HCT116 (cell line): ENCODE results near the gene LY86. TPM values are rescaled to one million over a fixed set of nuclear protein-coding genes. Genes with fewer than 3 reads are reported as not detected.

ENCODE experiments used
- ATAC-seq: fragments of 200-7000 bp; cut with Tn5 transposase; 2 replicates; pipeline ENCODE4 v1.9.1; 2020; ENCODE audit warnings: mild to moderate bottlenecking, moderate library complexity
- BruUV-seq: library from RNA; stranded (reverse); fragments of 400-500 nt; replicated peaks from 2 replicates; lab custom pipeline; 2021; lab: Mats Ljungman, UMichigan
- CTCF ChIA-PET: fragments of 300-600 bp; sonication (Branson Sonifier 250); formaldehyde crosslinking; loops from one replicate; lab custom pipeline; 2021; ENCODE audit warnings: antibody characterized with exemption; lab: Charles Lee
- POLR2A ChIA-PET: fragments of 300-600, 350-600 bp; sonication (Branson Sonifier 250); formaldehyde crosslinking; loops from one replicate; lab custom pipeline; 2021; ENCODE audit warnings: antibody characterized with exemption; lab: Charles Lee
- RAD21 ChIA-PET, 2 experiments: fragments of 300-600 bp; sonication (Branson Sonifier 250); formaldehyde crosslinking; loops; one replicate each; lab custom pipeline; 2023; ENCODE audit warnings: low total read pairs in 2 of 2; ENCODE audit not compliant: uncharacterized antibody in 2 of 2, unreplicated experiment in 2 of 2, low non-redundant PET in 1 of 2; lab: Charles Lee
- DNase-seq: peaks from one replicate; pipeline ENCODE4 v3.0.0-alpha.2; 2010; ENCODE audit warnings: low read depth, low spot score
- H2AFZ ChIP-seq: fragments of 200-600 bp; shearing (Covaris generic), sonication (generic); 2 replicates; pipeline ENCODE4 v1.6.1; 2017; ENCODE audit warnings: low read depth, mixed run types, mixed read lengths, antibody characterized with exemption, low read length; ENCODE audit not compliant: poor library complexity, severe bottlenecking
- H3K27ac ChIP-seq: 2 replicates; pipeline ENCODE4 v1.5.1; 2012; ENCODE audit warnings: low read depth, low read length
- H3K27me3 ChIP-seq: fragments of 200-600 bp; sonication (generic); 2 replicates; pipeline ENCODE4 v1.6.1; 2016; ENCODE audit warnings: mixed run types, low read length, mixed read lengths; ENCODE audit not compliant: insufficient read depth
- H3K36me3 ChIP-seq, 2 experiments: fragments of 200-500 bp in 1 of 2; fragments of 200-600 bp in 1 of 2; sonication (Bioruptor generic) in 1 of 2; sonication (generic) in 1 of 2; 2 replicates each; pipeline versions ENCODE4 v1.5.1 to v1.6.1; 2014 to 2016; ENCODE audit warnings: low read length in 2 of 2, inconsistent platforms in 1 of 2, mixed read lengths in 1 of 2, mixed run types in 1 of 2; ENCODE audit not compliant: insufficient read depth in 2 of 2, control insufficient read depth in 1 of 2
- H3K4me1 ChIP-seq, 2 experiments: fragments of 200-600 bp in 1 of 2; sonication (generic) in 1 of 2; 2 replicates each; pipeline versions ENCODE4 v1.5.1 to v1.6.1; 2012 to 2017; ENCODE audit warnings: low read length in 2 of 2, inconsistent platforms in 1 of 2, mild to moderate bottlenecking in 1 of 2, mixed read lengths in 1 of 2, mixed run types in 1 of 2, moderate library complexity in 1 of 2; ENCODE audit not compliant: insufficient read depth in 2 of 2, control insufficient read depth in 1 of 2
- H3K4me2 ChIP-seq: fragments of 200-600 bp; sonication (generic); 2 replicates; pipeline ENCODE4 v1.6.1; 2017; ENCODE audit warnings: mixed run types, low read length, mixed read lengths
- H3K4me3 ChIP-seq, 2 experiments: fragments of 200-600 bp in 1 of 2; sonication (generic) in 1 of 2; replicated peaks in 1 of 2; 2 replicates each; pipeline ENCODE4 v1.5.1; 2011 to 2016; ENCODE audit warnings: low read length in 2 of 2, control low read depth in 1 of 2, low read depth in 1 of 2, mild to moderate bottlenecking in 1 of 2, mixed read lengths in 1 of 2, mixed run types in 1 of 2
- H3K79me2 ChIP-seq: fragments of 200-600 bp; sonication (generic); 2 replicates; pipeline ENCODE4 v1.6.1; 2017; ENCODE audit warnings: mild to moderate bottlenecking, mixed run types, low read length, moderate library complexity, mixed read lengths; ENCODE audit not compliant: insufficient read depth
- H3K9ac ChIP-seq: fragments of 200-600 bp; sonication (generic); 2 replicates; pipeline ENCODE4 v1.6.1; 2016; ENCODE audit warnings: low read length, mixed read lengths
- H3K9me2 ChIP-seq: fragments of 200-600 bp; sonication (generic), shearing (Covaris generic); 2 replicates; pipeline ENCODE4 v1.6.1; 2017; ENCODE audit warnings: mixed run types, mild to moderate bottlenecking, moderate library complexity; ENCODE audit not compliant: insufficient read depth
- H3K9me3 ChIP-seq, 2 experiments: fragments of 200-500 bp in 1 of 2; fragments of 200-600 bp in 1 of 2; sonication (Bioruptor generic) in 1 of 2; sonication (generic) in 1 of 2; 2 replicates each; pipeline ENCODE4 v1.6.1; 2014 to 2017; ENCODE audit warnings: low read length in 2 of 2, mixed read lengths in 2 of 2, inconsistent platforms in 1 of 2, low read depth in 1 of 2, mild to moderate bottlenecking in 1 of 2, mixed run types in 1 of 2, moderate library complexity in 1 of 2; ENCODE audit not compliant: control insufficient read depth in 1 of 2, insufficient read depth in 1 of 2
- H4K20me1 ChIP-seq: fragments of 200-600 bp; sonication (generic), shearing (Covaris generic); 2 replicates; pipeline ENCODE4 v1.6.1; 2017; ENCODE audit warnings: mixed run types, mild to moderate bottlenecking, moderate library complexity; ENCODE audit not compliant: insufficient read depth
- CBX3 ChIP-seq: IDR thresholded peaks from 2 replicates; pipeline ENCODE4 v1.6.1; 2012; ENCODE audit warnings: low read depth
- CTCF ChIP-seq, 3 experiments: fragments of 200-600 bp in 1 of 3; sonication (generic) in 1 of 3; IDR thresholded peaks in 2 of 3; conservative IDR thresholded peaks in 1 of 3; 2 replicates each; pipeline ENCODE4 v1.5.1; 2012 to 2017; ENCODE audit warnings: low read depth in 2 of 3, low read length in 2 of 3, antibody characterized with exemption in 1 of 3, borderline replicate concordance in 1 of 3, control low read depth in 1 of 3, mild to moderate bottlenecking in 1 of 3, mixed read lengths in 1 of 3, mixed run types in 1 of 3, moderate library complexity in 1 of 3; ENCODE audit not compliant: insufficient read depth in 1 of 3
- EGR1 ChIP-seq: IDR thresholded peaks from 2 replicates; pipeline ENCODE4 v1.6.1; 2012; ENCODE audit warnings: low read depth
- EZH2phosphoT487 ChIP-seq: fragments of 200-600 bp; IDR thresholded peaks from 2 replicates; pipeline ENCODE4 v1.6.1; 2018; ENCODE audit warnings: antibody characterized with exemption, borderline replicate concordance
- TCF7L2 ChIP-seq: IDR thresholded peaks from 2 replicates; pipeline ENCODE4 v1.7.0; 2011; ENCODE audit warnings: borderline replicate concordance, inconsistent platforms; ENCODE audit not compliant: insufficient read depth, insufficient read length; ENCODE audit errors: extremely low read depth
- YY1 ChIP-seq: IDR thresholded peaks from 2 replicates; pipeline ENCODE4 v1.6.1; 2011; ENCODE audit warnings: low read length, low read depth, moderate library complexity, mild to moderate bottlenecking; ENCODE audit not compliant: insufficient replicate concordance; ENCODE audit errors: extremely low read depth
- ZBTB33 ChIP-seq: IDR thresholded peaks from 2 replicates; pipeline ENCODE4 v1.6.1; 2011; ENCODE audit warnings: mild to moderate bottlenecking, low read length, moderate library complexity; ENCODE audit not compliant: insufficient replicate concordance; ENCODE audit errors: extremely low read depth
- ZFX ChIP-seq: fragments of 450-650 bp; IDR thresholded peaks from 2 replicates; pipeline ENCODE4 v1.6.1; 2017
- intact Hi-C: fragments of 100-400 bp; cut with micrococcal nuclease; formaldehyde crosslinking; loops from 2 replicates; pipeline ENCODE4 v1.10.0; 2022
- total RNA-seq: library from RNA; stranded (reverse); gene quantifications from one replicate; pipeline ENCODE4 v1.2.1, GENCODE V29; 2021; ENCODE audit not compliant: unreplicated experiment

LY86 gene
- total RNA-seq, 1 experiment from 2014 or later, result not detected

- TF ChIP-seq CTCF (IDR thresholded peaks at IDR 0.05 in 2 of 3, conservative IDR thresholded peaks at IDR 0.05 in 1 of 3; ENCODE audit: borderline replicate concordance in 1 of 3, insufficient read depth in 1 of 3, low read depth in 2 of 3, low read length in 2 of 3), result no peak
Measured at GRCh38 chr6:6570929-6571671, 17.4 kb upstream of the LY86 start (continued).

- no peak for DNase-seq
- no peaks in the 10 kb centered on the region for H3K4me1 ChIP-seq
- peaks cover 27% of the 10 kb centered on the region for H3K27me3 ChIP-seq
- TF ChIP-seq ZBTB33 (no peak), EGR1 (no peak), CBX3 (no peak), ZFX (no peak), EZH2phosphoT487 (no peak), CTCF (IDR thresholded peaks at IDR 0.05 in 2 of 3, conservative IDR thresholded peaks at IDR 0.05 in 1 of 3; ENCODE audit: borderline replicate concordance in 1 of 3, insufficient read depth in 1 of 3, low read depth in 2 of 3, low read length in 2 of 3) (no peak), TCF7L2 (no peak), YY1 (no peak)
- POLR2A ChIA-PET, result no interaction called here
- RAD21 ChIA-PET, result no interaction called here
- no peak overlapping the region for H3K9ac ChIP-seq
- no peak overlapping the region for H2AFZ ChIP-seq
- no peaks in the 10 kb centered on the region for H4K20me1 ChIP-seq
- H3K4me2 ChIP-seq, result no peak overlapping the region
- no peak overlapping the region for H3K4me3 ChIP-seq
- CTCF ChIA-PET, result no interaction called here
- BruUV-seq, result no TSS peak
- no peaks in the 10 kb centered on the region for H3K36me3 ChIP-seq
- no peaks in the 10 kb centered on the region for H3K79me2 ChIP-seq
- ATAC-seq, result no peak
- no peak overlapping the region for H3K27ac ChIP-seq
- H3K9me2 ChIP-seq, result no peaks in the 10 kb centered on the region
- intact Hi-C loops, result no loop called here
- no peaks in the 10 kb centered on the region for H3K9me3 ChIP-seq
Measured at GRCh38 chr6:6575143-6575542, 13.4 kb upstream of the LY86 start.
